Measurements from ENCODE around the gene NDUFS4. TPM values are rescaled to one million over a fixed set of nuclear protein-coding genes. Genes with fewer than 3 reads are reported as not detected.

The NDUFS4 gene
- total RNA-seq, 2 donors from 2014 or later: 29.8 to 39.6 TPM

DNA sequence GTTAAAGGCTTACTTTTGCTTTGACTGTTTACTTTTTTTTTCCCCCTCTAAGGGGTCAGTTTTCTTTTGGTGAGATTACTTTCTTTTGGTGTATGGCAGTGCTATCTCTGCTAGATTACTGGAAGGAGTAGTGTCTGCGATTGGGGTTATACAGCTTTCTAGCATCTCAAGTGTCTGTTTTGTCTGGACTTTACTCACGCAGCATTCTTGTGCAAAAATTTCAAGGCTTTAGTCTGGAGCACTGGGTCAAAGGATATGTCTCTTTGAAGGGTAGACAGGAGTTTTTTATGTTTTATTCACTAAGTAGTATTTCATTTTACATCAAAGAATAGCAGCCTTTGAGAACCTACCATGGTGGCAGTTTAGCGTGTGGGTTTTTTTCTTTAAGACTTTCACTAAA lies 52.6 kb downstream of the NDUFS4 start:
- Histone ChIP-seq H3K27me3 (peaks cover 0 to under 1% of the 10 kb centered on the region in 2 donors), H3K4me1 (no peaks in the 10 kb centered on the region), H3K9me3 (no peaks in the 10 kb centered on the region), H3K27ac (no peak overlapping the region), H3K4me3 (no peak overlapping the region), H3K36me3 (replicated peaks in 1 of 2; ENCODE audit: insufficient read depth in 1 of 2, low read depth in 2 of 2) (no peaks in the 10 kb centered on the region)
- TF ChIP-seq, protein P1, sequence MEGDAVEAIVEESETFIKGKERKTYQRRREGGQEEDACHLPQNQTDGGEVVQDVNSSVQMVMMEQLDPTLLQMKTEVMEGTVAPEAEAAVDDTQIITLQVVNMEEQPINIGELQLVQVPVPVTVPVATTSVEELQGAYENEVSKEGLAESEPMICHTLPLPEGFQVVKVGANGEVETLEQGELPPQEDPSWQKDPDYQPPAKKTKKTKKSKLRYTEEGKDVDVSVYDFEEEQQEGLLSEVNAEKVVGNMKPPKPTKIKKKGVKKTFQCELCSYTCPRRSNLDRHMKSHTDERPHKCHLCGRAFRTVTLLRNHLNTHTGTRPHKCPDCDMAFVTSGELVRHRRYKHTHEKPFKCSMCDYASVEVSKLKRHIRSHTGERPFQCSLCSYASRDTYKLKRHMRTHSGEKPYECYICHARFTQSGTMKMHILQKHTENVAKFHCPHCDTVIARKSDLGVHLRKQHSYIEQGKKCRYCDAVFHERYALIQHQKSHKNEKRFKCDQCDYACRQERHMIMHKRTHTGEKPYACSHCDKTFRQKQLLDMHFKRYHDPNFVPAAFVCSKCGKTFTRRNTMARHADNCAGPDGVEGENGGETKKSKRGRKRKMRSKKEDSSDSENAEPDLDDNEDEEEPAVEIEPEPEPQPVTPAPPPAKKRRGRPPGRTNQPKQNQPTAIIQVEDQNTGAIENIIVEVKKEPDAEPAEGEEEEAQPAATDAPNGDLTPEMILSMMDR (IDR thresholded peaks at IDR 0.05): no peak
- no peak for TF ChIP-seq POLR2A (IDR thresholded peaks at IDR 0.05)
- 88 to 90% methylated on average over 3 of the region's 3 CpGs for WGBS, 2 donors
- intact Hi-C loops (cut with DNase I): no loop called here
- DNase-seq (no peak), ATAC-seq (no peak)

- Histone ChIP-seq H3K9me3 (no peaks in the 10 kb centered on the region), H3K27me3 (no peaks in the 10 kb centered on the region), H3K4me3 (no peak overlapping the region), H3K4me1 (no peaks in the 10 kb centered on the region), H3K36me3 (replicated peaks in 1 of 2; ENCODE audit: insufficient read depth in 1 of 2, low read depth in 2 of 2) (no peaks in the 10 kb centered on the region), H3K27ac (no peak overlapping the region)
- no peak for DNase-seq
- intact Hi-C loops (cut with DNase I): no loop called here
- ATAC-seq: no peak
- TF ChIP-seq, protein P1 (IDR thresholded peaks at IDR 0.05): no peak
- TF ChIP-seq POLR2A (IDR thresholded peaks at IDR 0.05): no peak
Measured at GRCh38 chr5:53613536-53613935, 53.1 kb downstream of the NDUFS4 start.

GRCh38 chr5:53614376-53614885 lies 54.0 kb downstream of the NDUFS4 start:
- intact Hi-C loops (cut with DNase I): no loop called here
- H3K27me3 ChIP-seq: no peaks in the 10 kb centered on the region
- H3K27ac ChIP-seq: no peak overlapping the region
- no peaks in the 10 kb centered on the region for H3K9me3 ChIP-seq
- no peak overlapping the region for H3K4me3 ChIP-seq
- DNase-seq: no peak
- no peak for TF ChIP-seq POLR2A (IDR thresholded peaks at IDR 0.05)
- TF ChIP-seq, protein P1 (IDR thresholded peaks at IDR 0.05): no peak
- no peak for ATAC-seq
- no peaks in the 10 kb centered on the region for H3K4me1 ChIP-seq
- H3K36me3 ChIP-seq (replicated peaks in 1 of 2; ENCODE audit: insufficient read depth in 1 of 2, low read depth in 2 of 2): no peaks in the 10 kb centered on the region
- 97% methylated on average over 2 of the region's 2 CpGs for WGBS, 2 donors

DNA sequence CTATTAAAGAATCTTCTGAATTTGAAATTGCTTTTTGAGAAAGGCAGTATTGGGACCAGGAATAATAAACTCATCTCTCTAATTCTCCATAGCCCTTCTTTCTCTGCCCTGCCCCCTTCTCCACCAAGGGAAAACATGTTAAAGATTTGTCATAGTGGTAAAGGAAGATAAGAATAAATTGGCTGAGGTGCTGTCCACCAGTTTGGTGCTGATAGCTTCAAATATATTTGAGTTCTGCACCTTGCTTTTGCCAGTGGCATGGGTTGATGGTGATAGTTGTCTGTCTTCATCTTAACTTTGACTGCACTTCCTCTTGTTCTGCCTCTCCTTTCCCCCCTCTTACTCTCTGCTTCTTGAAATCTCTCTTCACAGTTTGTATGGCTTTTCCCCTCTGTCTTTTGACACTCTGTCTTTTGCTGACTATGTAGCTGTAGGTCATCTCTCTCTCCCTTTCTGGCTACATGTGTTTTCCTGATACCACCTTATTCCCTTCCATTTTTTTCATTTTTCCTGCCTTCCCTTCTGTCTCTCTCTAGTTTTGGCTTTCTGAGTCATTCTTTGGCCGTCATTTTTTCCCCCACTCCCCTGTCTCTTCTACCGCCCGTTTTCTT lies 56.6 kb downstream of the NDUFS4 start:
- no peak overlapping the region for H3K27ac ChIP-seq
- no peaks in the 10 kb centered on the region for H3K36me3 ChIP-seq (replicated peaks in 1 of 2; ENCODE audit: insufficient read depth in 1 of 2, low read depth in 2 of 2)
- H3K9me3 ChIP-seq: no peaks in the 10 kb centered on the region
- ATAC-seq (no peak), DNase-seq (no peak)
- no peak overlapping the region for H3K4me3 ChIP-seq
- no peaks in the 10 kb centered on the region for H3K4me1 ChIP-seq
- no peaks in the 10 kb centered on the region for H3K27me3 ChIP-seq
- WGBS, 2 donors: 97 to 100% methylated on average over 3 of the region's 3 CpGs
- intact Hi-C loops (cut with DNase I): no loop called here
- TF ChIP-seq POLR2A (IDR thresholded peaks at IDR 0.05): no peak
- TF ChIP-seq, protein P1 (IDR thresholded peaks at IDR 0.05): no peak

DNA sequence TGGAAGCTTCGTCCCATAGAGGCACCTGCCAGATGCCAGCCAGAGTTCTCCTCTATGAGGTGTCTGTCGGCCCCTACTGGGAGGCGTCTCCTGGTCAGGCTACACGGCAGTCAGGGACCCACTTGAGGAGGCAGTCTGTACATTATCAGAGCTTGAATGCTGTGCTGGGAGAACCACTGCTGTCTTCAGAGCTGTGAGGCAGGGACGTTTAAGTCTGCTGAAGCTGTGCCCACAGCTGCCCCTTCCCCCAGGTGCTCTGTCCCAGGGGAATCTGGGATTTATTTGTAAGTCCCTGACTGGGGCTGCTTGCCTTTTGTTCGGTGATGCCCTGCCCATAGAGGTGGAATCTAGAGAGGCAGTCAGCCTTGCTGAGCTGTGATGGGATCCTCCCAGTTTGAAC lies 70.8 kb downstream of the NDUFS4 start:
- ATAC-seq (no peak), DNase-seq (no peak)
- Histone ChIP-seq H3K4me3 (no peak overlapping the region), H3K4me1 (no peaks in the 10 kb centered on the region), H3K27ac (no peak overlapping the region), H3K27me3 (no peaks in the 10 kb centered on the region), H3K36me3 (replicated peaks in 1 of 2; ENCODE audit: insufficient read depth in 1 of 2, low read depth in 2 of 2) (no peaks in the 10 kb centered on the region), H3K9me3 (no peaks in the 10 kb centered on the region)
- TF ChIP-seq POLR2A (IDR thresholded peaks at IDR 0.05): no peak
- TF ChIP-seq, protein P1 (IDR thresholded peaks at IDR 0.05): no peak
- WGBS, 2 donors: 84 to 85% methylated on average over 6 of the region's 6 CpGs
- intact Hi-C loops (cut with DNase I): no loop called here
